OCI-LY1 (cell line): ENCODE results near the gene MESD.

Source experiments
- EZH2 ChIP-seq: fragments of 200-600 bp; sonication (generic), shearing (Covaris generic); IDR thresholded peaks from 2 replicates; pipeline ENCODE4 v1.8.0; 2017; ENCODE audit warnings: borderline replicate concordance, mixed run types, mild to moderate bottlenecking, antibody characterized with exemption, low read length, moderate library complexity, mixed read lengths
- TF ChIP-seq, protein P1 (sequence below): fragments of 200-600 bp; sonication (generic), shearing (Covaris generic); IDR thresholded peaks from 2 replicates; pipeline ENCODE4 v1.5.1; 2017; ENCODE audit warnings: mild to moderate bottlenecking, antibody characterized with exemption, low read length, moderate library complexity, mixed read lengths

GRCh38 chr15:80989081-80989517 is 520 bp downstream of the MESD start:
- no peak for TF ChIP-seq EZH2
- TF ChIP-seq, protein P1, sequence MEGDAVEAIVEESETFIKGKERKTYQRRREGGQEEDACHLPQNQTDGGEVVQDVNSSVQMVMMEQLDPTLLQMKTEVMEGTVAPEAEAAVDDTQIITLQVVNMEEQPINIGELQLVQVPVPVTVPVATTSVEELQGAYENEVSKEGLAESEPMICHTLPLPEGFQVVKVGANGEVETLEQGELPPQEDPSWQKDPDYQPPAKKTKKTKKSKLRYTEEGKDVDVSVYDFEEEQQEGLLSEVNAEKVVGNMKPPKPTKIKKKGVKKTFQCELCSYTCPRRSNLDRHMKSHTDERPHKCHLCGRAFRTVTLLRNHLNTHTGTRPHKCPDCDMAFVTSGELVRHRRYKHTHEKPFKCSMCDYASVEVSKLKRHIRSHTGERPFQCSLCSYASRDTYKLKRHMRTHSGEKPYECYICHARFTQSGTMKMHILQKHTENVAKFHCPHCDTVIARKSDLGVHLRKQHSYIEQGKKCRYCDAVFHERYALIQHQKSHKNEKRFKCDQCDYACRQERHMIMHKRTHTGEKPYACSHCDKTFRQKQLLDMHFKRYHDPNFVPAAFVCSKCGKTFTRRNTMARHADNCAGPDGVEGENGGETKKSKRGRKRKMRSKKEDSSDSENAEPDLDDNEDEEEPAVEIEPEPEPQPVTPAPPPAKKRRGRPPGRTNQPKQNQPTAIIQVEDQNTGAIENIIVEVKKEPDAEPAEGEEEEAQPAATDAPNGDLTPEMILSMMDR, result no peak
